ENCODE results near the gene CNEP1R1.
A peak's percentile ranks its signal among the peaks of the same experiment; 100 is the strongest.

Gene CNEP1R1

DNA sequence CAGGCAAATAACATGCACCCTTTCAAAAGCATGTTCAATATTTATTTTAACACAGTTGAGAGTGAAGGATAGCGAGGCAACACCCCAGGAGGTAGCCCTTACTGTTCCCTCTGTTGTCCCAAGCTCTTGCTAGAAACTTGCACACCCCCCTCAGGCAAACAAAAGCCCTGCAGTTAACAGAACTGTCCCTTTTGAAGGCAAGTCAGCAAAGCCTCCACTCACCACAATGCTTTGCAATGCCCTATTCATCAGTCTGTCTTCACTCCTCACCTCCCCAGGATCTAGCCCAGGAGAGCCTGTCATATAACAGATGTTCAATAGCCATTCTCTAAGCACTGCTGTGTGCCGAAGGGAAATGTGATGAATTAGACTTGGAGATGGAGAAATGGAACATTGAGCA lies 3.5 kb upstream of the CNEP1R1 start:
- Mint-ChIP-seq H3K9me3 (no peaks in the 10 kb centered on the region), H3K36me3 (ENCODE audit: low read depth) (no peaks in the 10 kb centered on the region), H3K4me3 (no peak overlapping the region), H3K27me3 (ENCODE audit: low read depth) (peaks cover 3% of the 10 kb centered on the region), H3K27ac (no peak overlapping the region), H3K4me1 (peaks cover 9% of the 10 kb centered on the region)
- no peak for TF ChIP-seq CTCF (IDR thresholded peaks at IDR 0.05; ENCODE audit: unreplicated experiment in 3 of 3)

DNA sequence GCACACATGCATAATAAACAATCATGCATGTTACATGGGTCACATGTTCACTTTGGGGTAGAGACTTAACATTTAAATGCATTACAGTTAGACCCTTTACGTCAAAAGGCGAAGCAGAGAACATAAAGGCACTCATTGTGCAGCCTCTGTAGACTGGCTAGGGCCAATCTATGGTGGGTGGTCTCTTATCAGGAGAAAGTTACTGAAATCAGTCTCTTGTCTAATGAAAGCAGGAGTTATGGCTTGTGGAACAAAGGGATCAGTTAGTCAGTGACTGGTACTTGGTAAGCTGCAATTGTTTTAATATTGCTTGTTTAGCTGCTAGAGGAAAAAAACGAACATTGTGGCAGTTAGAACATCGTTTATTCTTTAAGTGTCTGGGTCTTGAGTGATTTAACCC lies 1.4 kb upstream of the CNEP1R1 start:
- peaks cover 4% of the 10 kb centered on the region for H3K36me3 Mint-ChIP-seq (ENCODE audit: low read depth)
- peaks cover 9% of the 10 kb centered on the region for H3K4me1 Mint-ChIP-seq
- H3K9me3 Mint-ChIP-seq, result no peaks in the 10 kb centered on the region

DNA sequence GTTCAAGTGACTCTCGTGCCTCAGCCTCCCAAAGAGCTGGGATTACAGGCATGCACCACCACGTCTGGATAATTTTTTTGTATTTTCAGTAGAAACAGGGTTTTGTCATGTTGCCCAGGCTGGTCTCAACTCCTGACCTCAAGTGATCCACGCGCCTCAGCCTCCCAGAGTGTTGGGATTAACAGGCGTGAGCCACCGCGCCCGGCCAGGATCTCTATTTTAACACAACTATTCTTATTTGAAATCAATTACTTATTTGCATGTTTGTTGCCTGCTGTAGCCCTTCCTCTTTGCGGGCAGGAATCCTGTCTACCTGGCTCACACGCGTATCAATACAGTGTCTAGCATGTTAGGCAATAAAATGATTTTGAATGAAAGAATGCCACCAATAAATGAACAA lies 818 bp upstream of the CNEP1R1 start:
- H3K4me3 Mint-ChIP-seq, result peak overlapping the region; percentile 92 to 96 (median 96)

More for the DNA sequence above, 1.4 kb upstream of the CNEP1R1 start:
- no peak overlapping the region for H3K27ac Mint-ChIP-seq
- H3K27me3 Mint-ChIP-seq (ENCODE audit: low read depth), result peaks cover 3% of the 10 kb centered on the region
- TF ChIP-seq CTCF (IDR thresholded peaks at IDR 0.05; ENCODE audit: unreplicated experiment in 3 of 3), result no peak
- no peak overlapping the region for H3K4me3 Mint-ChIP-seq

DNA sequence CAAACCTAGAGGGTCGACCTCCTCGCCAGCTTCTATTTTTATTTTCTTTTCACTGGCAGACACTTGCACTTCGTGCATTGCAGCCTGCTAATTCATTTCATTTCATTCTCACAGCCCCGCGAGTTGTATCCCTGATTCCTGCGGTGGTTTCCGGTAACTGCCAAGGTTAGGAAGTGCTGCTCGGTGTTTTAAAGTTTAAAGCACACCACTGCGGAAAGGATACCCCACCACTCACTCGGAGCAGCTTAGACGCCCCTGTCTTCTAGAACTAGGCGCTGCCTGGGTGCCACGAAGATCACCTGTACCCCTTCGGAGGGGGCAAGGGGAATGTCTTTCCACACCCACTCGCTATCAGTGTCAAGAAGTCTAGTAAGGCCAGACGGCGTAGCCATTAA lies 509 bp downstream of the CNEP1R1 start:
- peaks cover 13% of the 10 kb centered on the region for H3K36me3 Mint-ChIP-seq (ENCODE audit: low read depth)
- peaks cover 3% of the 10 kb centered on the region for H3K27me3 Mint-ChIP-seq (ENCODE audit: low read depth)
- H3K9me3 Mint-ChIP-seq, result no peaks in the 10 kb centered on the region
- H3K4me1 Mint-ChIP-seq, result peaks cover 9% of the 10 kb centered on the region
- TF ChIP-seq CTCF (IDR thresholded peaks at IDR 0.05; ENCODE audit: unreplicated experiment in 3 of 3), result no peak
- H3K4me3 Mint-ChIP-seq, result peak overlapping the region; percentile 92 to 96 (median 96)
- H3K27ac Mint-ChIP-seq, result peak overlapping the region; percentile 71 to 97 (median 80)

More for the DNA sequence above, 818 bp upstream of the CNEP1R1 start:
- H3K9me3 Mint-ChIP-seq, result no peaks in the 10 kb centered on the region
- H3K27me3 Mint-ChIP-seq (ENCODE audit: low read depth), result peaks cover 3% of the 10 kb centered on the region
- H3K27ac Mint-ChIP-seq, result peak overlapping the region in 2 of 3 experiments; percentile 94 to 97
- no peak for TF ChIP-seq CTCF (IDR thresholded peaks at IDR 0.05; ENCODE audit: unreplicated experiment in 3 of 3)
- peaks cover 4% of the 10 kb centered on the region for H3K36me3 Mint-ChIP-seq (ENCODE audit: low read depth)
- peaks cover 9% of the 10 kb centered on the region for H3K4me1 Mint-ChIP-seq

GRCh38 chr16:50027829-50028228 lies 2.8 kb downstream of the CNEP1R1 start:
- peaks cover 9% of the 10 kb centered on the region for H3K4me1 Mint-ChIP-seq
- no peaks in the 10 kb centered on the region for H3K27me3 Mint-ChIP-seq (ENCODE audit: low read depth)
- H3K36me3 Mint-ChIP-seq (ENCODE audit: low read depth), result peaks cover 34% of the 10 kb centered on the region
- H3K27ac Mint-ChIP-seq, result no peak overlapping the region
- H3K9me3 Mint-ChIP-seq, result no peaks in the 10 kb centered on the region
- H3K4me3 Mint-ChIP-seq, result peak overlapping the region; percentile 37 to 42 (median 38)
- no peak for TF ChIP-seq CTCF (IDR thresholded peaks at IDR 0.05; ENCODE audit: unreplicated experiment in 3 of 3)

- Mint-ChIP-seq H3K4me1 (no peaks in the 10 kb centered on the region), H3K27me3 (ENCODE audit: low read depth) (no peaks in the 10 kb centered on the region), H3K9me3 (no peaks in the 10 kb centered on the region), H3K36me3 (ENCODE audit: low read depth) (peaks cover 39% of the 10 kb centered on the region), H3K4me3 (no peak overlapping the region), H3K27ac (no peak overlapping the region)
- TF ChIP-seq CTCF (IDR thresholded peaks at IDR 0.05; ENCODE audit: unreplicated experiment in 3 of 3), result no peak
Observed at GRCh38 chr16:50035468-50035992, 10.5 kb downstream of the CNEP1R1 start.

Measured in nephron (organoid).